Amygdala (tissue), 56 donors: ENCODE measurements around the gene AEN.

Experiments
- DNase-seq, 56 donors: peaks; one replicate each; lab custom pipeline; 2025; lab: John Stamatoyannopoulos, UW

AEN gene

GRCh38 chr15:88612186-88612796 lies 8.8 kb upstream of the AEN start:
- DNase-seq, result no peak

GRCh38 chr15:88613074-88613944 lies 7.8 kb upstream of the AEN start:
- no peak for DNase-seq

DNA sequence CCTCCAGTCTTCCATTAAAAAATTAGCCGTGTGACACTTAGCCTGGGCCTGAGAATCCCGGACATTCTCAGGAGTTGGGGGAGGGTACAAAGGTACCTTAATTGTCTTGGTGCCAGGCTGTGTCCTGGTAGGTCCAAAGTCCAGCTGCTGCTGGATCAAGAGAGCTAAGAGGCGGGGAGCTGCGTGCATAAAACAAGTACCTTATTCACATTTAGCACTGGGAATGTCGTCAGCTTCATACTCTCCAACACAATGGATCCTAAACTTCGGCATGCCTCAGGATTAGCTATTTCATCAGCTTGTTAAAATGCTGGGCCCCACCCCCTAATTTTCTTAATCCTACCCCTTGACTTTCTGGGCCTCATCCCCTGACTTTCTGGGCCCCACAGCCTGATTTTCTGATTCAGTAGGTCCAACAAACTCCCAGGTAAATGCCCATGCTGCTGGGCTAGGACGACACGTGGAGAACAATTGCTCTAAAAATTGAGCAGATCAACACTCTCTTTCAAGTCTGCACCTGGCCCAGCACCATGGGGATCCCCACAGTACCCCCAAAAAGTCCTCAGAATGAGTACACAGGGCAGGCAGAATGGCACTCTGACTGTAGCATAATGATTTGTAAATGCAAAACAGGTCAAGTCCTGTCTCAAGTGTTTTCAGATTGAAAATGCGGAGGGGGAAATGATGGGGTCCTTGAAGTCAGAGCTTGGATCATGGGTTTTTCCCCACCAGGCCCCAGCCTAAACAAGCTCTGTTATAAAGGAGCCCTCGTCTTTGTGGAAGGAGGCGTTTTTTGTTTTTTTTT lies 5.6 kb upstream of the AEN start:
- no peak for DNase-seq

DNA sequence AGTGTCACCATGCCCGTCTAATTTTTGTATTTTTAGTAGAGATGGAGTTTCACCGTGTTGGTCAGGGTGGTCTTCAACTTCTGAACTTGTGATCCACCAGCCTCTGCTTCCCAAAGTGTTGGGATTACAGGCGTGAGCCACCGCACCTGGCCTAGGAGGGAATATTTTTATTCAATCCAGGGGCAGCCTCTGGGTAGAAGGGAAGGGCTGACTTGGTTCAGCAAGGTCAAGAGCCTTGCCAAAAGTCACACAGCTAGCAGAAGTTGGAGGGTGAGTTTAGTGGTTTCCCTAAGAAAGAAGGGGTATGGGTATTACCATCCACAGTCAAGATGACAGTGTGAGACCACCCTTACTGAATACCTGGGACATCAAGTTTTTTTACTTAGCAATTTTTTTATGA lies 4.9 kb upstream of the AEN start:
- DNase-seq, result no peak

GRCh38 chr15:88617031-88617722 lies 4.0 kb upstream of the AEN start:
- DNase-seq, result no peak

DNA sequence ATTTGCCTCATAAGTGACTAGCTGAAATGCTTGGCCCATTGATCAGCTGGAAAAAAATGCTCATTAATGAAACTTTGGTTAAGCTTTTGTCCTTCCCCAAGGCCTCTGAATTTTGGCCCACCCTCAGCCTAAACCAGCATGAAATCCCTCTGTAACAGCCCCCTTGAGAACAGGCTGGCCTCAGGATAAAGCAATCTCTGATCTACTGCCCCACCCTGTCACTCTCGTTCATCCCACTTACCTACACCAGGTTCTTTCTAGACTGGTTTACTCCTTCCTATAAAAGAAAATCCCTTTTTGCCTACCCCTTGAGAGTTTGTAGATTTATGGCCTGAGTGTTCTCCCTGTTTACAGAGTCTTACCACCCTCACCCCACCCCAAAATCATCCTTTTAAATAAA lies 3.4 kb upstream of the AEN start:
- DNase-seq, result no peak

DNA sequence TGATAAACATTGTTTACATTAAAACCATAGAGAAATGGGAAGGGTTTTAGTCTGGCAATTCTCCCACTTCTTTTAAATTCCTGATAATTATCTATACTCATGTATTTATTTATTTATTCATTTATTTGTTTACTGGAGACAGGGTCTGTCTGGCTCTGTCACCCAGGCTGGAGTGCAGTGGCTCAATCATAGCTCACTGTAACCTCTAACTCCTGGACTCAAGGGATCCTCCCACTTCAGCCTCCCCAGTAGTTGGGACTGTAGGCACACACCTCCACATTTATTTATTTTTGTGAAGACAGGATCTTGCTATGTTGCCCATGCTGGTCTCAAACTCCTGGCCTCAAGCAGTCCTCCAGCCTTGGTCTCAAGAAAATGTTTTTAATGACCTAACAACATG lies 2.5 kb upstream of the AEN start:
- DNase-seq, result no peak

- DNase-seq, result no peak
Measured at GRCh38 chr15:88619796-88620195, 1.3 kb upstream of the AEN start.

GRCh38 chr15:88621789-88622604 lies 857 bp downstream of the AEN start:
- DNase-seq, result no peak

GRCh38 chr15:88622605-88622975 lies 1.4 kb downstream of the AEN start:
- no peak for DNase-seq

GRCh38 chr15:88623061-88623460 lies 1.9 kb downstream of the AEN start:
- no peak for DNase-seq

DNA sequence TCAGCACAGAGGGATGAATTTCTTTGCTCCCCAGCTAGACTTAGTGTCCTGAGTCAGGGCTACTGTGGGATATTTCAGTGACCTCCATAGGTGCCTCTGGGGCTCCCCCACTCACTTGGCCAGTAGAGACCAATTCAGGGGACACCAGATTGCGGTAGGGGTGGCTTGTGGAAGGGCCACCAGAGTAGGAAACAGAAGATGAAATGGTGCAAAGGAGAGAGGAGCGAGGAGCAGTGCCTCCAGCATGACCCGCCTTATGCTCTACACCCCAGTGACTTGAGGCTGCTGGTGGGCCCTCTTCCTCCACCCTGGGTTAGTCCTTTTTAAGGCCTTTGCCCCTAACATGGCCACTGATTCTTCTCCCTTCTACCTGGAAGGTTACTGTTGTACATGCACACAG lies 2.5 kb downstream of the AEN start:
- DNase-seq, result no peak

- DNase-seq, result peak in 3 of 56 donors; percentile 9 to 46 (median 13)
Measured at GRCh38 chr15:88624156-88624970, 3.2 kb downstream of the AEN start.

- no peak for DNase-seq
Measured at GRCh38 chr15:88624971-88625490, 3.9 kb downstream of the AEN start.

DNA sequence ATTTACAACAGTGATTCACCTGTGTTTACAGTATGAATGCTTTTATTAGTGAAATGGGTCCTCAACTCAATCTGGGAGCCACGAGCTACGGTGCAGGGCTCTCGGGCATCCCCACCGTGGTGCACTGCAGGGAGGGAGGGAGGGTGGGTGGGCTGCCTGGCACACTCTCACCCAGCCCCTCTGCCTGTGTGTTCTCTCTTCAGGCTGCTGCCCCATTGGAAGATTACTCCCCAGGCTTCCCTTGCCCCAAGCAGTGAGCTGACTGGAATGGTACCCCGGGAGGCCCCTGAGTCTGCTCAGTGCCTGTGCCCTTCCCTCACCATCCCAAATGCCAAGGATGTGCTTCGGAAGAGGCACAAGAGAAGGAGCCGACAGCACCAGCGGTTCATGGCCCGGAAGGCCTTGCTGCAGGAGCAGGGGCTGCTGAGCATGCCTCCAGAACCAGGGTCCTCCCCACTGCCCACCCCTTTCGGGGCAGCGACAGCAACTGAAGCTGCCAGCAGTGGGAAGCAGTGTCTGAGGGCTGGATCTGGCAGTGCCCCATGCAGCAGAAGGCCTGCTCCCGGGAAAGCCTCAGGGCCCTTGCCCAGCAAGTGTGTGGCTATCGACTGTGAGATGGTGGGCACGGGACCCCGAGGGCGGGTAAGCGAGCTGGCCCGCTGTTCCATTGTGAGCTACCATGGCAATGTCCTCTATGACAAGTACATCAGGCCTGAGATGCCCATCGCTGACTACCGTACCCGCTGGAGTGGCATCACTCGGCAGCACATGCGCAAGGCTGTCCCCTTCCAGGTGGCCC lies 5.0 kb downstream of the AEN start:
- no peak for DNase-seq

GRCh38 chr15:88627463-88627862 lies 6.3 kb downstream of the AEN start:
- DNase-seq, result no peak

- DNase-seq, result no peak
Measured at GRCh38 chr15:88628018-88628654, 7.0 kb downstream of the AEN start.
